Nephron (organoid): ENCODE measurements around the gene CHERP.

Experiments
- H3K27ac Mint-ChIP-seq, 3 experiments: 2 replicates each; pipeline ENCODE4 v1.8.0; 2020; ENCODE audit warnings: mixed read lengths in 3 of 3, mild to moderate bottlenecking in 2 of 3, moderate library complexity in 1 of 3
- H3K27me3 Mint-ChIP-seq: 2 replicates; pipeline ENCODE4 v1.8.0; 2021; ENCODE audit warnings: low read depth, mild to moderate bottlenecking, moderate library complexity, mixed read lengths
- H3K36me3 Mint-ChIP-seq: 2 replicates; pipeline ENCODE4 v1.8.0; 2020; ENCODE audit warnings: low read depth, mixed read lengths
- H3K4me1 Mint-ChIP-seq: 2 replicates; pipeline ENCODE4 v1.8.0; 2020; ENCODE audit warnings: mixed read lengths
- H3K4me3 Mint-ChIP-seq, 3 experiments: 2 replicates each; pipeline ENCODE4 v1.8.0; 2020; ENCODE audit warnings: mild to moderate bottlenecking in 3 of 3, mixed read lengths in 3 of 3, moderate library complexity in 2 of 3
- H3K9me3 Mint-ChIP-seq: 2 replicates; pipeline ENCODE4 v1.8.0; 2020; ENCODE audit warnings: mixed read lengths
- TF ChIP-seq, protein P1 (sequence below), 3 experiments: fragments of 200-600 bp; sonication (generic); IDR thresholded peaks; one replicate each; pipeline ENCODE4 v1.5.0; 2021; ENCODE audit warnings: antibody characterized with exemption in 3 of 3; ENCODE audit not compliant: unreplicated experiment in 3 of 3

The CHERP gene

DNA sequence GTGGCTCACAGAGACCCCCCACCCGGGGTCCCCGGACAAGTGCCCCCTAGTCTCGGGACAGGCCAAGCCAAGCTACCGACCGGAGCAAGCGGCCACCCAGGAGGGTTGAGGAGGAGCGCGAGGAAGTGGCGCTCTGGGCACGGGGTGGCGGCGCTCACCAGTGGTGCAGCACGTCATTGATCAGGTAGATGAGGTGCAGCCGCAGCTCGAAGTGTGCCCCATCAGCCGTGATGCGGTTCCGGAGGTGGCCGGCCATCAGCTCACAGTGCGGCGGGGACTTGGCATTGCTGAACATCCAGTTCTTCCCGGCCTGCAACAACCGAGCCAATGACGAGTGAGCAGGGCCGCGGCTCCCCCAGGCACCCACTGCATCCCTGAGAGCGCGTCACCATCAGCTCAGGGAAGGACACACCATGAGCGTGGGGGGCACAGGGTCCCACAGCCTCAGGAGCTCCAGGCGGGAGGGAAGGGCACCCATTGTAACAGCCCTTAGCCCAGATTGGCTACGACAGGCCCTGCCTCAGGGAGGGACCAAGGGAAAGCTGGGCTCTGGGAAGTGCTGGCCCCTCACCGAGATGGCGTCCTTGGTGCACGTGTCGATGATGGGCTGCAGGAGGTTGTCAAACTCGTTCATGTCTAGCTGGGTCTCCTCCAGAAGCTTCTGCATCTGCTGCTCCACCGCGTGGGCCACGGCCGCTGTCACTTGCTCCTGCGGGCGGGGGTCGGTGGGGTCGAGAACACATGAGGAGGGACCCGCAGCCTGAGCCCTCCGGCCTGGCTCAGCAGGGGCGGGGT, 9.6 kb downstream of the CHERP start:
- Mint-ChIP-seq H3K9me3 (no peaks in the 10 kb centered on the region), H3K36me3 (peaks cover 58% of the 10 kb centered on the region), H3K27ac (no peak overlapping the region), H3K4me1 (no peaks in the 10 kb centered on the region), H3K27me3 (no peaks in the 10 kb centered on the region), H3K4me3 (no peak overlapping the region)
- TF ChIP-seq, protein P1, sequence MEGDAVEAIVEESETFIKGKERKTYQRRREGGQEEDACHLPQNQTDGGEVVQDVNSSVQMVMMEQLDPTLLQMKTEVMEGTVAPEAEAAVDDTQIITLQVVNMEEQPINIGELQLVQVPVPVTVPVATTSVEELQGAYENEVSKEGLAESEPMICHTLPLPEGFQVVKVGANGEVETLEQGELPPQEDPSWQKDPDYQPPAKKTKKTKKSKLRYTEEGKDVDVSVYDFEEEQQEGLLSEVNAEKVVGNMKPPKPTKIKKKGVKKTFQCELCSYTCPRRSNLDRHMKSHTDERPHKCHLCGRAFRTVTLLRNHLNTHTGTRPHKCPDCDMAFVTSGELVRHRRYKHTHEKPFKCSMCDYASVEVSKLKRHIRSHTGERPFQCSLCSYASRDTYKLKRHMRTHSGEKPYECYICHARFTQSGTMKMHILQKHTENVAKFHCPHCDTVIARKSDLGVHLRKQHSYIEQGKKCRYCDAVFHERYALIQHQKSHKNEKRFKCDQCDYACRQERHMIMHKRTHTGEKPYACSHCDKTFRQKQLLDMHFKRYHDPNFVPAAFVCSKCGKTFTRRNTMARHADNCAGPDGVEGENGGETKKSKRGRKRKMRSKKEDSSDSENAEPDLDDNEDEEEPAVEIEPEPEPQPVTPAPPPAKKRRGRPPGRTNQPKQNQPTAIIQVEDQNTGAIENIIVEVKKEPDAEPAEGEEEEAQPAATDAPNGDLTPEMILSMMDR (IDR thresholded peaks at IDR 0.05; ENCODE audit: unreplicated experiment in 3 of 3): no peak

DNA sequence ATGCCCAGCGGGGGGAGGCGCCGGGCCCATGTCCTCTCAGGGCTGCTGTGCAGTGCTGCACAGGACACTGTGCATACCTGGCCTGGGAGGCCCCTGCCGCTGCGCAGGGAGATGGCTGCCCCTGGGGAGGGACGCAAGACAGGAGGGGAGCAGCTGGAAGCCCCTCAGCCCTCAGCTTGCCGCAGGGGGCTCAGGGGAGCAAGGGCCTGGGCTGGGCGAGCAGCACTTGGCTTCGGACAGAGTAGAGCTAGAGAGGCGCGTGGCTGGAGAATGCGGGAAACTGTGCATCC, 10.9 kb downstream of the CHERP start:
- Mint-ChIP-seq H3K27ac (no peak overlapping the region), H3K27me3 (no peaks in the 10 kb centered on the region), H3K4me1 (no peaks in the 10 kb centered on the region), H3K36me3 (peaks cover 58% of the 10 kb centered on the region), H3K4me3 (no peak overlapping the region), H3K9me3 (no peaks in the 10 kb centered on the region)
- TF ChIP-seq, protein P1 (IDR thresholded peaks at IDR 0.05; ENCODE audit: unreplicated experiment in 3 of 3): no peak

DNA sequence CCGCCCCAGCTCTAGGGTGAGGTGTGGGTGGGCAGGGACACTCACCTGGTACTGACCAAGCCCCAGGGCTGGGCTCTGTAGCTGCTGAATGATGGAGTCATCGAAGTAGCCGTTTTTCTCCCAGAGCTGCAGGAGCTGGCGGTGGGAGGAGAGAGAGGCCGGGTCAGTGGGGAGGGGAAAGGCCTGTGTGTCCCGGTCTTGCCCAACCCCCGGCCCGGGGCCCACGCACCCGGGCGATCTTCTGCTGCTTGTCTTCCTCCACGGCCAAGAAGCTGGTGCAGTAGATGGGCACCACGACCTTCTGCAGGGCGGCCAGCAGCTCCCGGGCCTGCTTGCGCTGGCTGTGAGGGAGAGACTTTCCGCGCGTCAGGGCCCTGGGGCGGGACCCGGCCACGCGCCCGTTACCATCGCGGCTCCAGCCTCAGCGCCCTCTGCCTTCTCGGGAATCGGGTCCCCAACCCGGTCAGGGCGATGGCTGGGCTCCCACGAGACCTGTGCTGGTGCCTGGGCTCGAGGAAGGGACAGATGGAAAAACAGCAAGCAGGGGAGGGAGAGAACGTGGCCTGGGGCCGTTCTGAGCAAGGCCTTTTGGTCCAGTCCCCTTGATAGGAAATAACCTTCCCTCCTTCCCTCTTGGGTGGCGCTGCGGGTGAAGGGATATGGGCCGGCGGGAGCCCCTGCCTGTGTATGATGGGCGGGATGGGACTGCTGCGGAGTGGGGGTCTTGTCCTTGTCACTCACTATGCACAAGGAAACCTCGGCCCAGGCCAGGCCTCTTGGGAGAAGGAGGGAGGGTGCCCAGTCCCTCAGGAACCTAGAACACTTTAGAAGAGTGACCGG, 11.5 kb downstream of the CHERP start:
- Mint-ChIP-seq H3K36me3 (peaks cover 57% of the 10 kb centered on the region), H3K9me3 (no peaks in the 10 kb centered on the region), H3K27me3 (no peaks in the 10 kb centered on the region), H3K4me1 (no peaks in the 10 kb centered on the region), H3K4me3 (no peak overlapping the region), H3K27ac (no peak overlapping the region)
- TF ChIP-seq, protein P1 (IDR thresholded peaks at IDR 0.05; ENCODE audit: unreplicated experiment in 3 of 3): no peak

DNA sequence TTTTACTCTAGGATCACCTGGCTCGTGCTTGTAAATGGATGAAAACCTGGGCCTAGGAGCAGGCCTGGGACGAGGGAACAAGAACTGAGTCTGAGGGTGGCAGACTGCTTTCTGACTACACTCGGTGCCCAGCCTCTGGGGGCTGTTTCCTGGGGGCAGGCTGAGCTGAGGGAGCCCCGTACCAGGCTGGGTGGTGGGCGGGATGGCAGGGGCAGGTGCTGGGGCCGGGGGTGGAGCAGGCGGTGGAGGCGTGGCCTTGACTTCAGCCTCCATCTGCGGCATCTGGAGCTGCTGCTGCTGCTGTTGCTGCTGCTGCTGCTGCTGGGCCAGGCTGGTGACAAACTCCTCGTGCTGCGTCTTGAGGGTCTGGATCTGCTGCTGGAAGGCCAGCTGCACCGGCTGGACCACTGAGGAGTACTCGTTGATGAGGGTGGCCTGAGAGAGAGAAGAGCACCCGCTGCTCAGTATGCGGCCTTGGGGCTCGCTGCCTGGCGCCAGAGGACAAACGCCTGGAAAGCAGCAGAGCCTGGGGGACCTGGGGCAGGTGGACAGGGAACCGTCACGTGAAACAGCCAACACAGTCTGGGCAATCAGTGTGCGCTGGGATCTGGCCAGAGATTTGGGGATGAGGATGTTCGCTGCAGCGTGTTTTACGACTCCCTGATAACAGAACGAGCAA, 12.6 kb downstream of the CHERP start:
- Mint-ChIP-seq H3K4me1 (no peaks in the 10 kb centered on the region), H3K27me3 (no peaks in the 10 kb centered on the region), H3K4me3 (no peak overlapping the region), H3K36me3 (peaks cover 56% of the 10 kb centered on the region), H3K9me3 (no peaks in the 10 kb centered on the region), H3K27ac (no peak overlapping the region)
- TF ChIP-seq, protein P1 (IDR thresholded peaks at IDR 0.05; ENCODE audit: unreplicated experiment in 3 of 3): no peak

DNA sequence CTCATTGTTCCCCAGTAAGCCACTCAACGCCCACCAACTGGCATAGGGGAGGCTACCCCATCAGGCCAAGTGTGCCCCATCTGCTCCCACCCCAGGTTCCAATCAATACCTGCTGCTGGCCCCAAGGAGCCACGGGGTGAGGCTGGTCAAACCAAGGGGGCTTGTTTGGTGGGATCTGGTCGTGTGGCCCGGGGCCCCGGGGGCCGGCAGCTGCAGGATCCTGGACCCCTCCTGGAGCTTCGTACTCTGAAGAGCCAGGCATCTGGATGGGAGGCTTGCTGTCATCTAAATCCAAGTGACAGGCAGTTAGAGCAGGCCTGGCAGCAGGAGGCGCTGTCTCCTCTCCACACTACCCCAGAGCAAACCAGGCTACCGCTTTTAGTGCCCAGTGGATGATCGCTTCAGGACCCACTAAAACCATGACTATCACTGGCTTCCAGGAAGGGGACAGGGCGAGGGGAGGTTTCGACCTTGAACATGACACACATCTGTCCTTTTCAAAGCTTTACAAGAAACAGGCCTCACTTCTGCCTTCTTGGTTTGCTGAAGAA, 14.2 kb downstream of the CHERP start:
- H3K36me3 Mint-ChIP-seq: peaks cover 55% of the 10 kb centered on the region
- H3K9me3 Mint-ChIP-seq: no peaks in the 10 kb centered on the region
- H3K27me3 Mint-ChIP-seq: no peaks in the 10 kb centered on the region
- H3K27ac Mint-ChIP-seq: no peak overlapping the region
- H3K4me1 Mint-ChIP-seq: no peaks in the 10 kb centered on the region
- H3K4me3 Mint-ChIP-seq: no peak overlapping the region
- TF ChIP-seq, protein P1 (IDR thresholded peaks at IDR 0.05; ENCODE audit: unreplicated experiment in 3 of 3): peak in 1 of 3 experiments; percentile 14
